Common myeloid progenitor, CD34-positive (primary cell): ENCODE measurements around the gene ASIC3.
"Not testable (repeated sequence)": the region's sequence is repeated elsewhere in the genome, so short reads cannot be mapped to it uniquely, and the experiment has no call there.

Experiments
- CTCF ChIA-PET: fragments of 350-600 bp; sonication (Branson Sonifier 250); formaldehyde crosslinking; loops from one replicate; lab custom pipeline; 2021; ENCODE audit warnings: antibody characterized with exemption; lab: Charles Lee
- POLR2A ChIA-PET: fragments of 350-600 bp; sonication (Branson Sonifier 250); formaldehyde crosslinking; loops from one replicate; lab custom pipeline; 2021; ENCODE audit warnings: antibody characterized with exemption; lab: Charles Lee
- DNase-seq, 3 donors: peaks; one replicate each; pipeline versions ENCODE4 v3.0.0 to v3.0.0-alpha.2; 2013
- H3K27ac ChIP-seq, 2 experiments: 1 replicate in 1 of 2; 2 replicates in 1 of 2; pipeline ENCODE4 v1.7.0; 2013; ENCODE audit warnings: inconsistent platforms in 2 of 2, low read length in 2 of 2, mild to moderate bottlenecking in 2 of 2, low read depth in 1 of 2, moderate library complexity in 1 of 2; ENCODE audit not compliant: severe bottlenecking in 2 of 2, insufficient read depth in 1 of 2, poor library complexity in 1 of 2
- H3K27me3 ChIP-seq, 5 experiments: replicated peaks in 2 of 5; 1 replicate in 3 of 5; 2 replicates in 2 of 5; pipeline versions ENCODE4 v1.6.1 to v1.7.0; 2013; ENCODE audit warnings: low read length in 4 of 5, mild to moderate bottlenecking in 2 of 5, moderate library complexity in 2 of 5, inconsistent platforms in 1 of 5; ENCODE audit not compliant: insufficient read depth in 5 of 5, control insufficient read depth in 4 of 5
- H3K36me3 ChIP-seq, 4 experiments: 1 replicate in 2 of 4; 2 replicates in 2 of 4; pipeline versions ENCODE4 v1.6.1 to v1.7.0; 2013; ENCODE audit warnings: low read length in 3 of 4, control low read depth in 1 of 4, mild to moderate bottlenecking in 1 of 4; ENCODE audit not compliant: control insufficient read depth in 4 of 4, insufficient read depth in 4 of 4
- H3K4me1 ChIP-seq, 4 experiments: 1 replicate in 3 of 4; 2 replicates in 1 of 4; pipeline versions ENCODE4 v1.6.1 to v1.7.1; 2013; ENCODE audit warnings: low read length in 3 of 4, mild to moderate bottlenecking in 3 of 4, control low read depth in 1 of 4, inconsistent platforms in 1 of 4, moderate library complexity in 1 of 4; ENCODE audit not compliant: control insufficient read depth in 4 of 4, insufficient read depth in 4 of 4; ENCODE audit errors: control extremely low read depth in 1 of 4
- H3K4me3 ChIP-seq, 7 experiments: 1 replicate in 4 of 7; 2 replicates in 3 of 7; pipeline versions ENCODE4 v1.5.1 to v1.7.0; 2013; ENCODE audit warnings: mild to moderate bottlenecking in 7 of 7, low read length in 6 of 7, moderate library complexity in 6 of 7, inconsistent platforms in 2 of 7, low read depth in 2 of 7, control low read depth in 1 of 7; ENCODE audit not compliant: insufficient read depth in 4 of 7, control insufficient read depth in 1 of 7; ENCODE audit errors: extremely low read depth in 1 of 7
- H3K9me3 ChIP-seq, 5 experiments: 1 replicate in 4 of 5; 2 replicates in 1 of 5; pipeline versions ENCODE4 v1.6.1 to v1.7.1; 2013; ENCODE audit warnings: low read length in 4 of 5, mild to moderate bottlenecking in 2 of 5, inconsistent platforms in 1 of 5, low read depth in 1 of 5, moderate library complexity in 1 of 5; ENCODE audit not compliant: control insufficient read depth in 4 of 5, insufficient read depth in 2 of 5; ENCODE audit errors: control extremely low read depth in 1 of 5
- WGBS: methylation state at CpG from one replicate; pipeline ENCODE4 v1.1.5; 2013; ENCODE audit not compliant: insufficient coverage; 5-methylcytosine and 5-hydroxymethylcytosine counted together

The ASIC3 gene

GRCh38 chr7:151035902-151036301, 12.4 kb upstream of the ASIC3 start:
- DNase-seq = no peak
- no peaks in the 10 kb centered on the region for H3K9me3 ChIP-seq
- H3K27ac ChIP-seq = no peak overlapping the region
- ChIA-PET POLR2A (no interaction called here), CTCF (interaction anchor here (1.3 to 1.7 kb wide), 3 partner anchors 8 to 17 kb away, joined by 3 to 8 read pairs (median 5); partner anchors contain the start of gene ABCB8)
- no peak overlapping the region for H3K4me3 ChIP-seq
- H3K4me1 ChIP-seq = peaks cover 0 to 29% (median 26%) of the 10 kb centered on the region in 4 experiments
- H3K27me3 ChIP-seq = no peaks in the 10 kb centered on the region
- H3K36me3 ChIP-seq = peaks cover 6 to 41% (median 26%) of the 10 kb centered on the region in 4 experiments
- 98% methylated on average over 16 of the region's 17 CpGs for WGBS

GRCh38 chr7:151038951-151039849, 9.1 kb upstream of the ASIC3 start:
- ChIA-PET POLR2A (interaction anchor here (0.5 to 1.7 kb wide), 4 partner anchors 11 to 60 kb away, joined by 3 to 7 read pairs (median 4); partner anchors contain the start of gene ABCB8), CTCF (interaction anchor here (0.6 to 1.6 kb wide), 6 partner anchors 10 to 44 kb away, joined by 3 to 7 read pairs (median 4); partner anchors contain the start of gene ABCB8)
- peaks cover 4 to 37% (median 29%) of the 10 kb centered on the region in 4 experiments for H3K36me3 ChIP-seq
- peak overlapping the region in 1 of 2 experiments; percentile 70 for H3K27ac ChIP-seq
- H3K9me3 ChIP-seq = no peaks in the 10 kb centered on the region
- H3K4me3 ChIP-seq = peak overlapping the region in 1 of 7 experiments; percentile 38
- WGBS = 53% methylated on average over 11 of the region's 12 CpGs
- peak; percentile 68 to 88 (median 82) for DNase-seq
- no peaks in the 10 kb centered on the region for H3K27me3 ChIP-seq
- peaks cover 0 to 29% (median 26%) of the 10 kb centered on the region in 4 experiments for H3K4me1 ChIP-seq

GRCh38 chr7:151039850-151040548, 8.3 kb upstream of the ASIC3 start:
- CTCF ChIA-PET = interaction anchor here (1.5 to 1.6 kb wide), 3 partner anchors 10 to 32 kb away, joined by 4 to 7 read pairs (median 5); partner anchors contain the start of gene ABCB8

GRCh38 chr7:151040616-151041375, 7.5 kb upstream of the ASIC3 start:
- ChIA-PET CTCF (interaction anchor here (1.0 to 1.3 kb wide), 2 partner anchors 9 to 10 kb away, joined by 3 to 5 read pairs; no protein-coding TSS in a partner anchor), POLR2A (no interaction called here)
- Histone ChIP-seq H3K9me3 (no peaks in the 10 kb centered on the region), H3K27me3 (no peaks in the 10 kb centered on the region), H3K36me3 (peaks cover 2 to 23% (median 17%) of the 10 kb centered on the region in 4 experiments), H3K27ac (no peak overlapping the region), H3K4me3 (no peak overlapping the region), H3K4me1 (peaks cover 0 to 29% (median 26%) of the 10 kb centered on the region in 4 experiments)
- 98% methylated on average over 27 of the region's 30 CpGs for WGBS
- no peak for DNase-seq

More at GRCh38 chr7:151039850-151040548, 8.3 kb upstream of the ASIC3 start:
- POLR2A ChIA-PET = interaction anchor here (0.5 to 1.7 kb wide), 4 partner anchors 12 to 59 kb away, joined by 3 to 7 read pairs (median 4); partner anchors contain the start of gene ABCB8
- no peaks in the 10 kb centered on the region for H3K27me3 ChIP-seq
- 66% methylated on average over 17 of the region's 18 CpGs for WGBS
- H3K4me1 ChIP-seq = peaks cover 0 to 29% (median 26%) of the 10 kb centered on the region in 4 experiments
- H3K4me3 ChIP-seq = peak overlapping the region in 1 of 7 experiments; percentile 38
- H3K36me3 ChIP-seq = peaks cover 2 to 31% (median 23%) of the 10 kb centered on the region in 4 experiments
- H3K9me3 ChIP-seq = no peaks in the 10 kb centered on the region
- peak overlapping the region in 1 of 2 experiments; percentile 43 for H3K27ac ChIP-seq
- peak in 2 of 3 donors; percentile 26 to 39 for DNase-seq

GRCh38 chr7:151043449-151043848, 4.9 kb upstream of the ASIC3 start:
- H3K9me3 ChIP-seq, POLR2A ChIA-PET, H3K4me3 ChIP-seq, H3K36me3 ChIP-seq, DNase-seq, H3K27ac ChIP-seq, H3K27me3 ChIP-seq: not testable (repeated sequence)
- CTCF ChIA-PET = interaction anchor here (1.9 kb wide), 1 partner anchor 12 kb away, joined by 5 read pairs; no protein-coding TSS in a partner anchor
- 100% methylated on average over 6 of the region's 10 CpGs for WGBS
- peaks cover 0 to 37% (median 33%) of the 10 kb centered on the region in 4 experiments for H3K4me1 ChIP-seq

GRCh38 chr7:151043959-151044358, 4.4 kb upstream of the ASIC3 start:
- Histone ChIP-seq H3K4me3 (no peak overlapping the region), H3K36me3 (peaks cover 0 to 7% (median 5%) of the 10 kb centered on the region in 4 experiments), H3K4me1 (peaks cover 0 to 32% (median 28%) of the 10 kb centered on the region in 4 experiments), H3K27ac (no peak overlapping the region), H3K9me3 (no peaks in the 10 kb centered on the region), H3K27me3 (no peaks in the 10 kb centered on the region)
- POLR2A ChIA-PET = interaction anchor here (0.6 kb wide), 1 partner anchor 65 kb away, joined by 4 read pairs; no protein-coding TSS in a partner anchor
- DNase-seq = no peak
- CTCF ChIA-PET = interaction anchor here (1.9 kb wide), 1 partner anchor 11 kb away, joined by 5 read pairs; no protein-coding TSS in a partner anchor
- WGBS = 95% methylated on average over 19 of the region's 20 CpGs
